Endothelial cell of umbilical vein (primary cell): Measurements from ENCODE around the gene JSRP1. TPM values are rescaled to one million over a fixed set of nuclear protein-coding genes. Genes with fewer than 3 reads are reported as not detected.

ENCODE experiments used
- BruUV-seq: library from RNA; stranded (reverse); fragments of 400-500 nt; replicated peaks from 2 replicates; lab custom pipeline; 2021; lab: Mats Ljungman, UMichigan
- CTCF ChIA-PET: fragments of 300-600, 350-600 bp; sonication (Branson Sonifier 250); formaldehyde crosslinking; loops from one replicate; lab custom pipeline; 2021; ENCODE audit warnings: antibody characterized with exemption, inconsistent platforms; lab: Charles Lee
- POLR2A ChIA-PET: fragments of 300-600, 350-600 bp; sonication (Branson Sonifier 250); formaldehyde crosslinking; loops from one replicate; lab custom pipeline; 2021; ENCODE audit warnings: antibody characterized with exemption, inconsistent platforms; lab: Charles Lee
- DNase-seq: peaks from one replicate; pipeline ENCODE4 v3.0.0-alpha.2; 2011; ENCODE audit warnings: low read depth, low spot score
- FAIRE-seq: peaks from 2 replicates; lab custom pipeline; 2011; peaks lifted over from hg19 to GRCh38; lab: Jason Lieb, UNC
- H2AFZ ChIP-seq: 2 replicates; pipeline ENCODE4 v1.6.0; 2012; ENCODE audit warnings: low read depth, low read length, control low read depth, inconsistent platforms
- H3K27ac ChIP-seq: 2 replicates; pipeline ENCODE4 v1.5.1; 2011; ENCODE audit warnings: low read depth, mild to moderate bottlenecking, control low read depth, low read length, moderate library complexity; ENCODE audit not compliant: insufficient read depth
- H3K27me3 ChIP-seq, 2 experiments: 2 replicates each; pipeline versions ENCODE4 v1.6.0 to v1.6.1; 2011; ENCODE audit warnings: low read length in 2 of 2, mixed read lengths in 1 of 2; ENCODE audit not compliant: control insufficient read depth in 2 of 2, insufficient read depth in 2 of 2
- H3K36me3 ChIP-seq, 2 experiments: 2 replicates in 1 of 2; 3 replicates in 1 of 2; pipeline ENCODE4 v1.5.1; 2011; ENCODE audit warnings: low read length in 2 of 2, mild to moderate bottlenecking in 1 of 2, moderate library complexity in 1 of 2; ENCODE audit not compliant: control insufficient read depth in 2 of 2, insufficient read depth in 2 of 2; ENCODE audit errors: extremely low read depth in 1 of 2
- H3K4me1 ChIP-seq: 3 replicates; pipeline ENCODE4 v1.5.1; 2011; ENCODE audit warnings: mild to moderate bottlenecking, low read length; ENCODE audit not compliant: control insufficient read depth, insufficient read depth; ENCODE audit errors: extremely low read depth
- H3K4me2 ChIP-seq: 2 replicates; pipeline ENCODE4 v1.6.1; 2011; ENCODE audit warnings: low read length, control low read depth, mixed read lengths; ENCODE audit not compliant: insufficient read depth
- H3K4me3 ChIP-seq, 3 experiments: fragments of 200-600 bp in 1 of 3; sonication (generic), shearing (Covaris generic) in 1 of 3; replicated peaks in 1 of 3; 2 replicates each; pipeline ENCODE4 v1.5.1; 2011 to 2016; ENCODE audit warnings: control low read depth in 3 of 3, low read length in 3 of 3, mild to moderate bottlenecking in 2 of 3, inconsistent platforms in 1 of 3, low read depth in 1 of 3, moderate library complexity in 1 of 3; ENCODE audit not compliant: insufficient read depth in 1 of 3
- H3K79me2 ChIP-seq: 2 replicates; pipeline ENCODE4 v1.6.0; 2012; ENCODE audit warnings: low read length, inconsistent platforms; ENCODE audit not compliant: control insufficient read depth, insufficient read depth
- H3K9ac ChIP-seq: replicated peaks from 2 replicates; pipeline ENCODE3; 2011; ENCODE audit warnings: low read length, control low read depth; ENCODE audit not compliant: insufficient read depth; ENCODE audit errors: extremely low read depth
- H3K9me1 ChIP-seq: replicated peaks from 3 replicates; pipeline ENCODE4 v1.6.0; 2011; ENCODE audit warnings: mild to moderate bottlenecking, low read length; ENCODE audit not compliant: control insufficient read depth, insufficient read depth; ENCODE audit errors: extremely low read depth
- H3K9me3 ChIP-seq: replicated peaks from 2 replicates; pipeline ENCODE4 v1.5.1; 2012; ENCODE audit warnings: low read length, inconsistent platforms; ENCODE audit not compliant: control insufficient read depth, insufficient read depth
- H4K20me1 ChIP-seq: replicated peaks from 2 replicates; pipeline ENCODE3; 2011; ENCODE audit warnings: mild to moderate bottlenecking, low read length; ENCODE audit not compliant: control insufficient read depth, insufficient read depth; ENCODE audit errors: extremely low read depth
- EZH2 ChIP-seq: IDR thresholded peaks from 2 replicates; pipeline ENCODE4 v1.6.1; 2012; ENCODE audit warnings: borderline replicate concordance, low read depth, mild to moderate bottlenecking, moderate library complexity, low read length, inconsistent platforms; ENCODE audit not compliant: severe bottlenecking
- FOS ChIP-seq: IDR thresholded peaks from 2 replicates; pipeline ENCODE4 v1.6.1; 2011; ENCODE audit warnings: mild to moderate bottlenecking, low read length, moderate library complexity, borderline replicate concordance; ENCODE audit not compliant: insufficient read depth
- GATA2 ChIP-seq: IDR thresholded peaks from 2 replicates; pipeline ENCODE4 v1.7.0; 2011; ENCODE audit warnings: low read depth, mild to moderate bottlenecking, moderate library complexity, mixed read lengths, low read length; ENCODE audit not compliant: insufficient read length, insufficient read depth
- JUN ChIP-seq: IDR thresholded peaks from 2 replicates; pipeline ENCODE4 v1.6.1; 2011; ENCODE audit warnings: borderline replicate concordance, low read depth; ENCODE audit not compliant: insufficient read length, insufficient read depth
- MYC ChIP-seq: IDR thresholded peaks from one replicate; pipeline ENCODE4 v1.6.1; 2011; ENCODE audit warnings: mild to moderate bottlenecking, low read depth, low read length
- POLR2A ChIP-seq: IDR thresholded peaks from 2 replicates; pipeline ENCODE4 v1.6.1; 2012; ENCODE audit warnings: low read depth, mild to moderate bottlenecking, control low read depth, low read length
- POLR2AphosphoS5 ChIP-seq: IDR thresholded peaks from 2 replicates; pipeline ENCODE4 v1.6.1; 2012; ENCODE audit warnings: low read depth, mild to moderate bottlenecking, control low read depth, low read length, moderate library complexity; ENCODE audit not compliant: insufficient read depth
- dilution Hi-C: fragments of 300-500 bp; cut with MboI; formaldehyde crosslinking; loops from one replicate; pipeline ENCODE4 v1.15.0; 2019; ENCODE audit warnings: low sequenced_read_pairs; ENCODE audit not compliant: extremely low pct_ligation_motif_present
- intact Hi-C: fragments of 100-400 bp; cut with micrococcal nuclease; formaldehyde crosslinking; loops from one replicate; pipeline ENCODE4 v1.10.0; 2022
- polyA plus RNA-seq, 4 experiments: library from polyadenylated mRNA; depleted of rRNA in 3 of 4; stranded (reverse) in 3 of 4; unstranded in 1 of 4; fragments of >200 nt; gene quantifications; 2 replicates each; pipeline versions ENCODE4 v1.2.1 to v1.2.3, GENCODE V29; 2011 to 2012; ENCODE audit warnings: missing spikeins in 1 of 4
- total RNA-seq: library from RNA; stranded (reverse); gene quantifications from 2 replicates; pipeline ENCODE4 v1.2.3, GENCODE V29; 2021
- TF ChIP-seq, protein P1 (sequence below): IDR thresholded peaks from 2 replicates; pipeline ENCODE4 v1.6.1; 2011; ENCODE audit not compliant: insufficient read depth, insufficient read length
- TF ChIP-seq, protein P2 (sequence below), 2 donors: IDR thresholded peaks; 1 replicate in 1 of 2; 2 replicates in 1 of 2; pipeline ENCODE4 v1.5.1; 2011; ENCODE audit warnings: low read length in 2 of 2, mild to moderate bottlenecking in 2 of 2, moderate library complexity in 2 of 2, control low read depth in 1 of 2, inconsistent platforms in 1 of 2, low read depth in 1 of 2; ENCODE audit not compliant: insufficient read depth in 1 of 2; ENCODE audit errors: extremely low read depth in 1 of 2

Gene JSRP1
- total and polyA plus RNA-seq, 2 donors (not counting 3 experiments of a cell fraction or from before 2014, with no cell fraction given), result not detected

DNA sequence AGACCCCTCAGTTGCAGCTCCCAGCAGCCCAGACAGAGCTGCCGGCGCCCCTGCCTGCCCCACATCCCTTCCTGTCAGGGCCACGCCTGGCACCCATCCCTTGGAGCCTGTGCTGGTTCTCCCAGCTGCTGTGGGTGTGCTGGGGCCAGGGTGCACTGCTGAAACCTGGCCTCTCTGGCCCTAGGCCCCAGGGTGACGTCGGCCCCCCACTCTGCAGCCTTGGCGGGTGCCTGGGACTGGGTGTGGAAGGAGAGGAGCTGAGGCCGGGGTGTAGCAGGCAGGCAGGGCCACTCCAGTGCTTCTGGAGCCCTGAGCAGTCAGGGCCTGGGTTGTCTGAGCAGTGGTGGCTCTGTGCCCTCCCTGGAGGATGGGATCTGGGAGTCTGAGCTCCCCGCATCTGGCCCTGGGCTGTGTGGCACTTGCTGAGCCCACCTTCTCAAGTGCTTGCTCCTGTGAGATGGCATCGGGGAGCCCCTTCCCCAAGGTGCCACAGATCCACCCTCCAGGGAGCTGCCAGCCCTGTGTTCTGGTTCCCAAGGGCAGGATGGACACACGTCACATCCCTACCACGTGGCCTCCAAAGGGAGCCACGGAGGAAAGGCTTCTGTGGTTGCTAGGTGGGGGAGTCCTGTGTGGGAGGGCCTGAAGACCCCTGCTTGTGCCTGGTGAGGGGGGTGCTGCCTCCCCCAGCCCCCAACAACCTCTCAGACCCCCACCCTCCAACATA lies 25.2 kb downstream of the JSRP1 start:
- FAIRE-seq, result no peak
- no peaks in the 10 kb centered on the region for H3K9me1 ChIP-seq
- intact Hi-C loops, result no loop called here

More for the DNA sequence above, 25.2 kb downstream of the JSRP1 start:
- Histone ChIP-seq H3K9ac (no peak overlapping the region), H3K4me2 (no peak overlapping the region), H4K20me1 (no peaks in the 10 kb centered on the region), H3K36me3 (peaks cover 0 to 35% of the 10 kb centered on the region in 2 experiments), H3K9me3 (no peaks in the 10 kb centered on the region), H3K4me1 (peaks cover 4% of the 10 kb centered on the region), H3K4me3 (no peak overlapping the region), H3K27me3 (no peaks in the 10 kb centered on the region), H3K79me2 (peaks cover 28% of the 10 kb centered on the region), H2AFZ (no peak overlapping the region), H3K27ac (no peak overlapping the region)
- TF ChIP-seq MYC (no peak), FOS (no peak), POLR2A (no peak), POLR2AphosphoS5 (no peak), JUN (no peak), EZH2 (no peak), GATA2 (no peak)
- TF ChIP-seq, protein P1, sequence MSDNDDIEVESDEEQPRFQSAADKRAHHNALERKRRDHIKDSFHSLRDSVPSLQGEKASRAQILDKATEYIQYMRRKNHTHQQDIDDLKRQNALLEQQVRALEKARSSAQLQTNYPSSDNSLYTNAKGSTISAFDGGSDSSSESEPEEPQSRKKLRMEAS, result no peak
- TF ChIP-seq, protein P2, sequence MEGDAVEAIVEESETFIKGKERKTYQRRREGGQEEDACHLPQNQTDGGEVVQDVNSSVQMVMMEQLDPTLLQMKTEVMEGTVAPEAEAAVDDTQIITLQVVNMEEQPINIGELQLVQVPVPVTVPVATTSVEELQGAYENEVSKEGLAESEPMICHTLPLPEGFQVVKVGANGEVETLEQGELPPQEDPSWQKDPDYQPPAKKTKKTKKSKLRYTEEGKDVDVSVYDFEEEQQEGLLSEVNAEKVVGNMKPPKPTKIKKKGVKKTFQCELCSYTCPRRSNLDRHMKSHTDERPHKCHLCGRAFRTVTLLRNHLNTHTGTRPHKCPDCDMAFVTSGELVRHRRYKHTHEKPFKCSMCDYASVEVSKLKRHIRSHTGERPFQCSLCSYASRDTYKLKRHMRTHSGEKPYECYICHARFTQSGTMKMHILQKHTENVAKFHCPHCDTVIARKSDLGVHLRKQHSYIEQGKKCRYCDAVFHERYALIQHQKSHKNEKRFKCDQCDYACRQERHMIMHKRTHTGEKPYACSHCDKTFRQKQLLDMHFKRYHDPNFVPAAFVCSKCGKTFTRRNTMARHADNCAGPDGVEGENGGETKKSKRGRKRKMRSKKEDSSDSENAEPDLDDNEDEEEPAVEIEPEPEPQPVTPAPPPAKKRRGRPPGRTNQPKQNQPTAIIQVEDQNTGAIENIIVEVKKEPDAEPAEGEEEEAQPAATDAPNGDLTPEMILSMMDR (IDR thresholded peaks at IDR 0.05; ENCODE audit: extremely low read depth in 1 of 2, insufficient read depth in 1 of 2, low read depth in 1 of 2, low read length in 2 of 2), result no peak
- DNase-seq, result no peak
- dilution Hi-C loops, result no loop called here
- no TSS peak for BruUV-seq
- CTCF ChIA-PET, result interaction anchor here (1.9 to 3.0 kb wide), 2 partner anchors 10 to 75 kb away, joined by 4 to 17 read pairs; no protein-coding TSS in a partner anchor
- POLR2A ChIA-PET, result interaction anchor here (0.5 kb wide), 1 partner anchor 73 kb away, joined by 3 read pairs; no protein-coding TSS in a partner anchor
